ENCODE data around the gene C13orf46. TPM values are rescaled to one million over a fixed set of nuclear protein-coding genes. Genes with fewer than 3 reads are reported as not detected.

The C13orf46 gene
- total and polyA plus RNA-seq, 4 donors = 1.1 to 11.3 (median 6.4) TPM

- ATAC-seq (ENCODE audit: insufficient read depth, low FRiP score) (no peak), DNase-seq (no peak)
- no peak for TF ChIP-seq CTCF (IDR thresholded peaks at IDR 0.05; ENCODE audit: control extremely low read depth, extremely low read depth)
- Histone ChIP-seq H3K4me3 (no peak overlapping the region), H3K9ac (ENCODE audit: insufficient read depth in 1 of 2, low read length in 2 of 2) (no peak overlapping the region), H3K9me3 (ENCODE audit: control insufficient read depth in 4 of 4, insufficient read depth in 3 of 4, low read length in 3 of 4) (peaks cover 0 to 2% (median 0%) of the 10 kb centered on the region in 4 donors), H3K4me1 (ENCODE audit: control insufficient read depth in 5 of 5, insufficient read depth in 5 of 5, low read length in 5 of 5) (peaks cover 0 to 2% (median 0%) of the 10 kb centered on the region in 5 donors), H3K27ac (ENCODE audit: low read depth in 1 of 2, low read length in 1 of 2) (no peak overlapping the region), H3K27me3 (ENCODE audit: control insufficient read depth in 3 of 3, insufficient read depth in 3 of 3, low read length in 2 of 3) (no peaks in the 10 kb centered on the region), H3K36me3 (ENCODE audit: control insufficient read depth in 4 of 4, insufficient read depth in 4 of 4, low read length in 4 of 4) (peaks cover 0 to 34% (median 16%) of the 10 kb centered on the region in 4 donors)
- 93 to 95% methylated on average over 21 of the region's 21 CpGs for WGBS, 2 donors
Measured at GRCh38 chr13:113992276-113993005, 18.6 kb upstream of the C13orf46 start.

- H3K4me1 ChIP-seq (ENCODE audit: control insufficient read depth in 5 of 5, insufficient read depth in 5 of 5, low read length in 5 of 5) = peaks cover 0 to 2% (median 0%) of the 10 kb centered on the region in 5 donors
- peaks cover 0 to 2% (median 0%) of the 10 kb centered on the region in 4 donors for H3K9me3 ChIP-seq (ENCODE audit: control insufficient read depth in 4 of 4, insufficient read depth in 3 of 4, low read length in 3 of 4)
- no peak for TF ChIP-seq CTCF (IDR thresholded peaks at IDR 0.05; ENCODE audit: control extremely low read depth, extremely low read depth)
- no peak overlapping the region for H3K4me3 ChIP-seq
- H3K27me3 ChIP-seq (ENCODE audit: control insufficient read depth in 3 of 3, insufficient read depth in 3 of 3, low read length in 2 of 3) = no peaks in the 10 kb centered on the region
- no peak for DNase-seq
- ATAC-seq (ENCODE audit: insufficient read depth, low FRiP score) = no peak
- peaks cover 0 to 30% (median 16%) of the 10 kb centered on the region in 4 donors for H3K36me3 ChIP-seq (ENCODE audit: control insufficient read depth in 4 of 4, insufficient read depth in 4 of 4, low read length in 4 of 4)
- WGBS, 2 donors = 90 to 92% methylated on average over 11 of the region's 11 CpGs
- H3K9ac ChIP-seq (ENCODE audit: insufficient read depth in 1 of 2, low read length in 2 of 2) = no peak overlapping the region
- H3K27ac ChIP-seq (ENCODE audit: low read depth in 1 of 2, low read length in 1 of 2) = no peak overlapping the region
Measured at GRCh38 chr13:113991676-113992179, 17.9 kb upstream of the C13orf46 start.

DNA sequence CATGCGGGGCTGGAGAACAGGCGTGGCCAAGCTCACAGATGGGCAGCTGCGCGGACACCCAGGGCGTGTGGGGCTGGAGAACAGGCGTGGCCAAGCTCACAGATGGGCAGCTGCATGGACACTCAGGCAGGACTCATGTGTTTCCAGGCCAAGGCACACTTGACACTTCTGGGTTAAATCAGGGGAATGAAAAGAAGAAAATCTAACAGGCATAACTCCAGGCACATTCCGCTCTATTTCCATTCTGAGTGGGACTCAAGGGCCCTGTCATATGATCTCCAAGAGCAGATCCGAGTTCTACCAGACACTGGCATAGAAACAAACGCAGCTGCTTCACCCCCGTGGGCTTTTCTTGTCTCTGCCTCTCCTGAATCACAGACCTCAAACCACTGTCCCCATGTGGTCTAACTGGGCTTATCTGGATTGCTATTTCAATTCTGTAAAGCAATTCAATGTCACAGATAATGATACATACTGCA, 17.4 kb upstream of the C13orf46 start:
- no peak overlapping the region for H3K4me3 ChIP-seq
- DNase-seq (no peak), ATAC-seq (ENCODE audit: insufficient read depth, low FRiP score) (no peak)
- peaks cover 0 to 2% (median 0%) of the 10 kb centered on the region in 4 donors for H3K9me3 ChIP-seq (ENCODE audit: control insufficient read depth in 4 of 4, insufficient read depth in 3 of 4, low read length in 3 of 4)
- 63 to 91% methylated on average over 7 to 8 of the region's 10 CpGs for WGBS, 2 donors
- peaks cover 0 to 25% (median 15%) of the 10 kb centered on the region in 4 donors for H3K36me3 ChIP-seq (ENCODE audit: control insufficient read depth in 4 of 4, insufficient read depth in 4 of 4, low read length in 4 of 4)
- H3K4me1 ChIP-seq (ENCODE audit: control insufficient read depth in 5 of 5, insufficient read depth in 5 of 5, low read length in 5 of 5) = peaks cover 0 to 2% (median 0%) of the 10 kb centered on the region in 5 donors
- no peak for TF ChIP-seq CTCF (IDR thresholded peaks at IDR 0.05; ENCODE audit: control extremely low read depth, extremely low read depth)
- H3K27ac ChIP-seq (ENCODE audit: low read depth in 1 of 2, low read length in 1 of 2) = no peak overlapping the region
- H3K27me3 ChIP-seq (ENCODE audit: control insufficient read depth in 3 of 3, insufficient read depth in 3 of 3, low read length in 2 of 3) = no peaks in the 10 kb centered on the region
- no peak overlapping the region for H3K9ac ChIP-seq (ENCODE audit: insufficient read depth in 1 of 2, low read length in 2 of 2)

Measured in lung (tissue), 12 donors.